DOHH2 (cell line): ENCODE data around the gene SAP130.

ENCODE experiments used
- H3F3A ChIP-seq: fragments of 200-600 bp; sonication (generic), shearing (Covaris generic); 2 replicates; pipeline ENCODE4 v1.6.0; 2016; ENCODE audit warnings: antibody characterized with exemption, mild to moderate bottlenecking; ENCODE audit not compliant: control insufficient read depth, insufficient read depth
- H3K27ac ChIP-seq: fragments of 200-600 bp; sonication (generic); 2 replicates; pipeline ENCODE4 v1.5.1; 2014; ENCODE audit warnings: low read depth, mild to moderate bottlenecking, low read length, moderate library complexity
- H3K27me3 ChIP-seq: fragments of 200-600 bp; sonication (generic); 2 replicates; pipeline ENCODE4 v1.6.1; 2014; ENCODE audit warnings: mild to moderate bottlenecking, low read length, mixed read lengths; ENCODE audit not compliant: control insufficient read depth
- H3K36me3 ChIP-seq: fragments of 200-600 bp; sonication (generic); 2 replicates; pipeline ENCODE4 v1.6.1; 2014; ENCODE audit warnings: mild to moderate bottlenecking, low read length, moderate library complexity, mixed read lengths; ENCODE audit not compliant: control insufficient read depth
- H3K4me1 ChIP-seq: fragments of 200-600 bp; sonication (generic); 2 replicates; pipeline ENCODE4 v1.6.1; 2014; ENCODE audit warnings: mild to moderate bottlenecking, low read length, mixed read lengths; ENCODE audit not compliant: control insufficient read depth
- H3K4me2 ChIP-seq: fragments of 200-600 bp; sonication (generic); 2 replicates; pipeline ENCODE4 v1.6.0; 2014; ENCODE audit warnings: mild to moderate bottlenecking, low read length, moderate library complexity
- H3K4me3 ChIP-seq: fragments of 200-600 bp; sonication (generic); 2 replicates; pipeline ENCODE4 v1.5.1; 2014; ENCODE audit warnings: mild to moderate bottlenecking, low read length, mixed read lengths
- H3K79me2 ChIP-seq: fragments of 200-600 bp; sonication (generic); 2 replicates; pipeline ENCODE4 v1.6.1; 2014; ENCODE audit warnings: mild to moderate bottlenecking, low read length, mixed read lengths; ENCODE audit not compliant: control insufficient read depth
- H3K9me2 ChIP-seq: fragments of 200-600 bp; sonication (generic); replicated peaks from 2 replicates; pipeline ENCODE4 v1.6.1; 2014; ENCODE audit warnings: mild to moderate bottlenecking, low read length, mixed read lengths; ENCODE audit not compliant: control insufficient read depth
- H3K9me3 ChIP-seq: fragments of 200-600 bp; sonication (generic); 2 replicates; pipeline ENCODE4 v1.6.1; 2014; ENCODE audit warnings: antibody characterized with exemption, low read length, mixed read lengths; ENCODE audit not compliant: control insufficient read depth, insufficient read depth
- H4K20me1 ChIP-seq: fragments of 200-600 bp; sonication (generic); 2 replicates; pipeline ENCODE4 v1.6.0; 2014; ENCODE audit warnings: low read depth, mild to moderate bottlenecking, antibody characterized with exemption, low read length, moderate library complexity; ENCODE audit not compliant: control insufficient read depth, insufficient read depth
- EZH2phosphoT487 ChIP-seq: fragments of 200-600 bp; sonication (generic); IDR thresholded peaks from 2 replicates; pipeline ENCODE4 v1.6.1; 2017; ENCODE audit warnings: borderline replicate concordance, mild to moderate bottlenecking, antibody characterized with exemption, low read length, moderate library complexity, mixed read lengths
- TF ChIP-seq, protein P1 (sequence below): fragments of 200-600 bp; sonication (generic); IDR thresholded peaks from one replicate; pipeline ENCODE4 v1.5.1; 2014; ENCODE audit warnings: antibody characterized with exemption, mild to moderate bottlenecking, low read depth, low read length; ENCODE audit not compliant: poor library complexity, severe bottlenecking

The SAP130 gene

GRCh38 chr2:127906206-127906926 lies 121.5 kb downstream of the SAP130 start:
- Histone ChIP-seq H3K9me2 (no peaks in the 10 kb centered on the region), H3F3A (no peaks in the 10 kb centered on the region), H3K9me3 (no peaks in the 10 kb centered on the region), H3K4me1 (no peaks in the 10 kb centered on the region), H3K36me3 (no peaks in the 10 kb centered on the region), H4K20me1 (no peaks in the 10 kb centered on the region), H3K27ac (no peak overlapping the region), H3K4me2 (no peak overlapping the region), H3K4me3 (no peak overlapping the region), H3K27me3 (peaks cover 10% of the 10 kb centered on the region), H3K79me2 (no peaks in the 10 kb centered on the region)
- TF ChIP-seq, protein P1, sequence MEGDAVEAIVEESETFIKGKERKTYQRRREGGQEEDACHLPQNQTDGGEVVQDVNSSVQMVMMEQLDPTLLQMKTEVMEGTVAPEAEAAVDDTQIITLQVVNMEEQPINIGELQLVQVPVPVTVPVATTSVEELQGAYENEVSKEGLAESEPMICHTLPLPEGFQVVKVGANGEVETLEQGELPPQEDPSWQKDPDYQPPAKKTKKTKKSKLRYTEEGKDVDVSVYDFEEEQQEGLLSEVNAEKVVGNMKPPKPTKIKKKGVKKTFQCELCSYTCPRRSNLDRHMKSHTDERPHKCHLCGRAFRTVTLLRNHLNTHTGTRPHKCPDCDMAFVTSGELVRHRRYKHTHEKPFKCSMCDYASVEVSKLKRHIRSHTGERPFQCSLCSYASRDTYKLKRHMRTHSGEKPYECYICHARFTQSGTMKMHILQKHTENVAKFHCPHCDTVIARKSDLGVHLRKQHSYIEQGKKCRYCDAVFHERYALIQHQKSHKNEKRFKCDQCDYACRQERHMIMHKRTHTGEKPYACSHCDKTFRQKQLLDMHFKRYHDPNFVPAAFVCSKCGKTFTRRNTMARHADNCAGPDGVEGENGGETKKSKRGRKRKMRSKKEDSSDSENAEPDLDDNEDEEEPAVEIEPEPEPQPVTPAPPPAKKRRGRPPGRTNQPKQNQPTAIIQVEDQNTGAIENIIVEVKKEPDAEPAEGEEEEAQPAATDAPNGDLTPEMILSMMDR, result no peak
- no peak for TF ChIP-seq EZH2phosphoT487

- TF ChIP-seq EZH2phosphoT487, result no peak
- TF ChIP-seq, protein P1, result no peak
- Histone ChIP-seq H3K4me3 (no peak overlapping the region), H3K9me2 (no peaks in the 10 kb centered on the region), H3K27ac (no peak overlapping the region), H3K79me2 (no peaks in the 10 kb centered on the region), H3K4me2 (no peak overlapping the region), H3K36me3 (no peaks in the 10 kb centered on the region), H3K27me3 (peaks cover 7% of the 10 kb centered on the region), H3K9me3 (no peaks in the 10 kb centered on the region), H3F3A (0 out of 2 replicates have a peak, but pooled peaks cover 7% of the 10 kb centered on the region), H3K4me1 (peaks cover 21% of the 10 kb centered on the region), H4K20me1 (no peaks in the 10 kb centered on the region)
These were observed 126.4 kb downstream of the SAP130 start for GRCh38 chr2:127901339-127902056.

DNA sequence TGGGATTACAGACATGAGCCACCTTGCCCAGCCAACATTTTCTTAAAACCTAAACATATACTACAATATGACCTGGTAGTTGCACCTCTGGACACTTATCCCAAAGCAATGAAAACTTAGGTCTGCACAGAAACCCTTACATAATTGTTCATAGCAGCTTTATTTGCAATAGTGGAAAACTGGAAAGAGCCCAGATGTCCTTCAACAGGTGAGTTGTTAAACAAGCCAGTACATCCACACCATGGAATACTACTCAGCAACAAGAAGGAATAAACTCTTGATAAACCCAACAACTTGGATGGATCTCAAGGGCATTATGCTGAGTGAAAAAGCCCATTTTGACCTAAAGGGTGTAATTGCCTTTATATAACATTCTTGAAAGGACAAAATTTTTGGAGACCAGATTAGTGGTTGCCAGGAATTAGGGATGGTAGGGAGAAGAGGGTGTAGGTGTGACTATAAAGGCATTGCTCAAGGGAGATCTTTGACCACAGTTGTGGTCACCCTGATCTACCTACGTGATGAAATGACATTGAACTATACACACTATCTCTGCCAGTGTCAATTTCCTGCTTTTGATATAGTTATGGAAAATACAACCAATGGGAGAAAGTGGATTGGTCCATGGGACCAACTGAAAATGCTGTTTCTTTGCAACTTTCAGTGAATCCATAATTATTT lies 130.2 kb downstream of the SAP130 start:
- no peaks in the 10 kb centered on the region for H3K79me2 ChIP-seq
- no peaks in the 10 kb centered on the region for H3K36me3 ChIP-seq
- no peaks in the 10 kb centered on the region for H3K9me2 ChIP-seq
- no peaks in the 10 kb centered on the region for H3K9me3 ChIP-seq
- peaks cover 28% of the 10 kb centered on the region for H3K4me1 ChIP-seq
- no peaks in the 10 kb centered on the region for H3K27me3 ChIP-seq
- TF ChIP-seq EZH2phosphoT487, result no peak
- TF ChIP-seq, protein P1, result no peak
- H4K20me1 ChIP-seq, result no peaks in the 10 kb centered on the region
- H3K4me3 ChIP-seq, result peak overlapping the region; percentile 40
- peak overlapping the region; percentile 59 for H3K4me2 ChIP-seq
- H3F3A ChIP-seq, result 0 out of 2 replicates have a peak, but pooled peaks cover 7% of the 10 kb centered on the region
- H3K27ac ChIP-seq, result peak overlapping the region; percentile 25
